ENCODE results near the gene SPATA21.

SPATA21 gene

DNA sequence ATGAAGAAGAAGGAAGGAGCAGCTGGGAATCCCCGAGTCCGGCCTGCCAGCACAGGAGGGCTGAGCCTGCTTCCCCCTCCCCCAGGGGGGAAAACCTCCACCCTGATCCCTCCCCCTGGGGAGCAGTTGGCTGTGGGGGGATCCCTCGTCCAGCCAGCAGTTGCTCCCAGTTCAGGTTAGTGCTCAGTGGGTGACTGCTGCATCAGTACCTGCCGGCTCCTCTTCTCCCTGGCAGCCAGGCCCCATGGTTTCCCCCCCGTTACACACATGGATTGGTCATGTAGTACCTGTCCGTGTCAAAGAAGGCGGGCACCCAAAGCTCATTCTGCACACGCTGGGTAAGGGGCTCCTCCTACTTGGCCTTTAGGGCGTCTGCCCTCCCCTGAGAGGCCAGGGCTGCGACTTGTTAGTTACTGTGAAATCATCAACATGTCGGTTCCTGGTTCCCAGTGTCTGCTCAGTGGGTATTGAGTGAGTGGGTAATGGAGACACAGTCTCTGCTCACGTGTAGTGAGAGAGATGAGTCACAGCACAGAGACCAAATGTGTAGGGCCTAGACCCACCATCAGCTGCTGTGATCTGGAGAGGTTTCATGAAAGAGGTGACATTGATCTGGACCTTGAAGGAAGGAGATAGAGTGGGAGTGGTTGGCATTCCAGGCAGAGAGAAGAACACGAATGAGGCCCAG lies 14.8 kb upstream of the SPATA21 start:
- no peaks in the 10 kb centered on the region for H3K27me3 ChIP-seq (ENCODE audit: control insufficient read depth, insufficient read depth, low read length, poor library complexity, severe bottlenecking)
- H3K27ac ChIP-seq (ENCODE audit: insufficient read depth, low read depth, low read length, poor library complexity, severe bottlenecking), result no peak overlapping the region
- no peaks in the 10 kb centered on the region for H3K9me3 ChIP-seq (ENCODE audit: control insufficient read depth, low read length)
- no peaks in the 10 kb centered on the region for H3K4me1 ChIP-seq (ENCODE audit: control insufficient read depth, insufficient read depth, low read length)
- H3K36me3 ChIP-seq (ENCODE audit: control insufficient read depth, insufficient read depth, low read length), result peaks cover 39% of the 10 kb centered on the region
- 93 to 94% methylated on average over 13 of the region's 13 CpGs for whole genome bisulfite sequencing, 2 experiments
- no peak overlapping the region for H3K4me3 ChIP-seq (ENCODE audit: insufficient read depth, low read depth, low read length)

DNA sequence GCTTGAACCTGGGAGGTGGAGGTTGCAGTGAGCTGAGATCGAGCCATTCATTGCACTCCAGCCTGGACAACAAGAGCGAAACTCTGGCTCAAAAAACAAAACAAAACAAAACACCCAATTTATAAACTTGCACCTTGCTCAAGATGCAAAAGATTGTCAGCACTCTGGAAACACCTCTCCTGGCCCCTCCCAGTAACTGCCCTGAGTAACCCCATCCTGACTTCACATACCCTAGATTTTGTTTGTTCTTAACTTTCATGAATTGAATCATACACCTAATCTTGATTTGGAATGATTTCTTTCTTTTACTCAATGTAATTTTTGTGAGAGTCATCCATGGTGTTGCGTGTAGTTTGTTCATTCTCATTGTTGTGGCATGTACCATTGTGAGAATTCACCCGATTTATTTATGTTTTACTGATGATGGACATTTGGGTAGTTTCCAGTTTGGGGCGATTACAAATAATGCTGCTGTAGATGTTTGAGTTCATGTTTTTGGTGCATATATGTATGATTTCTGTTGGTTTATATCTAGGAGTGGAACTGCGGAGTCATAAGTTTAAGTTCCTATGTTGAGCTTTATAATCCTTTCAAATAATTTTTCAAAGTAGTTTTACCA lies 13.7 kb upstream of the SPATA21 start:
- no peaks in the 10 kb centered on the region for H3K4me1 ChIP-seq (ENCODE audit: control insufficient read depth, insufficient read depth, low read length)
- H3K9me3 ChIP-seq (ENCODE audit: control insufficient read depth, low read length), result no peaks in the 10 kb centered on the region
- no peak overlapping the region for H3K4me3 ChIP-seq (ENCODE audit: insufficient read depth, low read depth, low read length)
- H3K27me3 ChIP-seq (ENCODE audit: control insufficient read depth, insufficient read depth, low read length, poor library complexity, severe bottlenecking), result no peaks in the 10 kb centered on the region
- WGBS, 2 experiments, result 74 to 81% methylated on average over 6 of the region's 6 CpGs
- H3K36me3 ChIP-seq (ENCODE audit: control insufficient read depth, insufficient read depth, low read length), result peaks cover 35% of the 10 kb centered on the region
- no peak overlapping the region for H3K27ac ChIP-seq (ENCODE audit: insufficient read depth, low read depth, low read length, poor library complexity, severe bottlenecking)

DNA sequence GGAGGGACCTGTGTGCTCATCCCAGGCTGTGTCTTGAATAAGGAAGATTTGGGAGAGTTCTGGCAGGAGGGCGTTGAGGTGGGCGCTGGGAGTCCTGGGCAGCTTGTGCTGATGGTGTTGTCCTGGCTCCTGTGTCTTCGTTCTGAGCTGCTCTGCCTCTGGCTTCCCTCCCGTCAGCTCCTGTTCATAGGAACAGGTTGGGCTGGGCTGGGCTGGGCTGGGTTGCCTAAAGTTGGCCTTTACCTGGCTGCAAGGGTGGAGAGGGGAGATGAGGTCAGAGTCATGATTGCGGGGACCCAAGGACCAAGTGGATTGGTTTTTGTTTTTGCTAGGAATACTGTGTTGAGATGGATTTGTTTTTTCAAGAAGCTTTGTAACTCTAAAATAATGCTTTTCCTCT lies 12.4 kb upstream of the SPATA21 start:
- 92 to 94% methylated on average over 5 of the region's 5 CpGs for WGBS, 2 experiments
- no peaks in the 10 kb centered on the region for H3K27me3 ChIP-seq (ENCODE audit: control insufficient read depth, insufficient read depth, low read length, poor library complexity, severe bottlenecking)
- H3K27ac ChIP-seq (ENCODE audit: insufficient read depth, low read depth, low read length, poor library complexity, severe bottlenecking), result no peak overlapping the region
- H3K4me1 ChIP-seq (ENCODE audit: control insufficient read depth, insufficient read depth, low read length), result no peaks in the 10 kb centered on the region
- peaks cover 28% of the 10 kb centered on the region for H3K36me3 ChIP-seq (ENCODE audit: control insufficient read depth, insufficient read depth, low read length)
- no peaks in the 10 kb centered on the region for H3K9me3 ChIP-seq (ENCODE audit: control insufficient read depth, low read length)
- no peak overlapping the region for H3K4me3 ChIP-seq (ENCODE audit: insufficient read depth, low read depth, low read length)

DNA sequence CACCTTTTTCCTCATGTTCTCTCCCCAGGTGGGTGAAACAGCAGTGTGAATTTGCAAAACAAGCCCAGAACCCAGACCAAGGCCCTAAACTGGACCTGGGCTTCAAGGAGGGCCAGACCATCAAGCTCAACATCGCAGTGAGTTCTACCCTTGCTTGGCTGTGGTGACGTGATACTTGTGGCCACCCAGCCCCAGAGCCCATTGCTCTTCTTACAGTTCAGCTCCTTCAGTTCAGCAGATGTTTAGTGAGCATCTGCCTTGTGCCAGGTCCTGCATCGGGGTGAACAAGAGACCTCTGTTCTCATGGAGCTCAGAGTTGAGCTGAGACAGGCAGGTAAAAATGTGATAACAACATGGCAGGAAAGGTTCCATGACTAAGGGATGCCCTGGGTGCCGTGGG lies 11.8 kb upstream of the SPATA21 start:
- peaks cover 34% of the 10 kb centered on the region for H3K36me3 ChIP-seq (ENCODE audit: control insufficient read depth, insufficient read depth, low read length)

DNA sequence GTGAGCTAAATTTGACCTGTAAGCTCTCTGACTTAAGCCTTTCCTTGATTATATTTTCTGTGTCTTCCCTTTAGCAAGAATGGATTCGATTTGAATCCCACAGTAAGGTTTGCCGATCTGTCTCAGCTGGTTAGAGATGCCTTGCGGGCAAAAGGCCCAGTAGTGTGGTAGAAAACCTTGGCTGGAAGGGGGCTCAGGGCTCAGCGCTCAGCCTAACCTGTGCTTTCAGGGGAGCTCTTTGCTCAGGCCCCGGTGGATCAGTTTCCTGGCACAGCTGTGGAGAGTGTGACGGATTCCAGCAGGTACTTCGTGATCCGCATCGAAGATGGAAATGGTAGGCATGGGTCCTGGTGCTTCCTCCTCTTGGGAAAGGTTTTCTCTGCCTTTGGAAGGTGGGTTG lies 10.4 kb upstream of the SPATA21 start:
- no peaks in the 10 kb centered on the region for H3K9me3 ChIP-seq (ENCODE audit: control insufficient read depth, low read length)
- no peaks in the 10 kb centered on the region for H3K27me3 ChIP-seq (ENCODE audit: control insufficient read depth, insufficient read depth, low read length, poor library complexity, severe bottlenecking)
- no peak overlapping the region for H3K4me3 ChIP-seq (ENCODE audit: insufficient read depth, low read depth, low read length)
- WGBS, 2 experiments, result 94 to 95% methylated on average over 9 of the region's 9 CpGs
- no peak overlapping the region for H3K27ac ChIP-seq (ENCODE audit: insufficient read depth, low read depth, low read length, poor library complexity, severe bottlenecking)
- no peaks in the 10 kb centered on the region for H3K4me1 ChIP-seq (ENCODE audit: control insufficient read depth, insufficient read depth, low read length)
- peaks cover 43% of the 10 kb centered on the region for H3K36me3 ChIP-seq (ENCODE audit: control insufficient read depth, insufficient read depth, low read length)

More for the DNA sequence above, 11.8 kb upstream of the SPATA21 start:
- no peaks in the 10 kb centered on the region for H3K4me1 ChIP-seq (ENCODE audit: control insufficient read depth, insufficient read depth, low read length)
- no peaks in the 10 kb centered on the region for H3K9me3 ChIP-seq (ENCODE audit: control insufficient read depth, low read length)
- no peak overlapping the region for H3K4me3 ChIP-seq (ENCODE audit: insufficient read depth, low read depth, low read length)
- 93 to 95% methylated on average over 4 of the region's 4 CpGs for WGBS, 2 experiments
- H3K27ac ChIP-seq (ENCODE audit: insufficient read depth, low read depth, low read length, poor library complexity, severe bottlenecking), result no peak overlapping the region
- no peaks in the 10 kb centered on the region for H3K27me3 ChIP-seq (ENCODE audit: control insufficient read depth, insufficient read depth, low read length, poor library complexity, severe bottlenecking)

DNA sequence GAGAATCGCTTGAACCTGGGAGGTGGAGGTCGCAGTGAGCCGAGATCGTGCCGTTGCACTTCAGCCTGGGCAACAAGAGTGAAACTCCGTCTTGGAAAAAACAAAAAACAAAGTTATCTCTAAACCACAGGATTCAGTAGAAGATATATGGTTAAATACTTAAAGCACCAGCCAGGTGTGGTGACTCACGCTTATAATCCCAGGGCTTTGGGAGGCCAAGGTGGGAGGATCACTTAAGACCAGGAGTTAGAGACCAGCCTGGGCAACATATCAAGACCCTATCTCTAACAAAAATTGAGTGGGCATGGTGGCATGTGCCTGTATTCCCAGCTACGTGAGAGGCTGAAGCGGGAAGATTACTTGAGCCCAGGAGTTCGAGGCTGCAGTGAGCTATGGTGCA lies 8.9 kb upstream of the SPATA21 start:
- no peak overlapping the region for H3K27ac ChIP-seq (ENCODE audit: insufficient read depth, low read depth, low read length, poor library complexity, severe bottlenecking)
- no peaks in the 10 kb centered on the region for H3K9me3 ChIP-seq (ENCODE audit: control insufficient read depth, low read length)
- H3K36me3 ChIP-seq (ENCODE audit: control insufficient read depth, insufficient read depth, low read length), result peaks cover 39% of the 10 kb centered on the region
- no peak overlapping the region for H3K4me3 ChIP-seq (ENCODE audit: insufficient read depth, low read depth, low read length)
- 96 to 98% methylated on average over 10 of the region's 10 CpGs for WGBS, 2 experiments
- H3K4me1 ChIP-seq (ENCODE audit: control insufficient read depth, insufficient read depth, low read length), result no peaks in the 10 kb centered on the region
- H3K27me3 ChIP-seq (ENCODE audit: control insufficient read depth, insufficient read depth, low read length, poor library complexity, severe bottlenecking), result no peaks in the 10 kb centered on the region

DNA sequence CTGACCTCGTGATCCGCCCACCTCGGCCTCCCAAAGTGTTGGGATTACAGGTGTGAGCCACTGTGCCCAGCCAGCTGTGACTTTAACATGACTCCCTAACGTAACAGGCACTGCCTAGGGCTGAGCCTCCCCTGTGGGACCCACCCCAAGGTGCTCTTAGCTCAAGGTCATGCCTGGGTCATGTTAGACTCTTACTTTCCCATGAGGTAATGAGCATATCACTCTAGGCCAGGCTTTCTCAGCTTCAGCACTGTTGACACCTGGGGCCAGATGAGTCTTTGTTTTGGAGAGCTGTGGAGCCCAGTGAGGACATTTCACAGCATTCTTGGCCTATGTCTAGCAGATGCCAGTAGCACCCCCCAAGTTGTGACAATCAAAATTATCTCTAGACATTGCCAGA lies 7.8 kb upstream of the SPATA21 start:
- H3K27ac ChIP-seq (ENCODE audit: insufficient read depth, low read depth, low read length, poor library complexity, severe bottlenecking), result no peak overlapping the region
- 94 to 96% methylated on average over 4 of the region's 4 CpGs for WGBS, 2 experiments
- H3K4me1 ChIP-seq (ENCODE audit: control insufficient read depth, insufficient read depth, low read length), result no peaks in the 10 kb centered on the region
- no peak overlapping the region for H3K4me3 ChIP-seq (ENCODE audit: insufficient read depth, low read depth, low read length)
- peaks cover 39% of the 10 kb centered on the region for H3K36me3 ChIP-seq (ENCODE audit: control insufficient read depth, insufficient read depth, low read length)
- no peaks in the 10 kb centered on the region for H3K9me3 ChIP-seq (ENCODE audit: control insufficient read depth, low read length)
- H3K27me3 ChIP-seq (ENCODE audit: control insufficient read depth, insufficient read depth, low read length, poor library complexity, severe bottlenecking), result no peaks in the 10 kb centered on the region

DNA sequence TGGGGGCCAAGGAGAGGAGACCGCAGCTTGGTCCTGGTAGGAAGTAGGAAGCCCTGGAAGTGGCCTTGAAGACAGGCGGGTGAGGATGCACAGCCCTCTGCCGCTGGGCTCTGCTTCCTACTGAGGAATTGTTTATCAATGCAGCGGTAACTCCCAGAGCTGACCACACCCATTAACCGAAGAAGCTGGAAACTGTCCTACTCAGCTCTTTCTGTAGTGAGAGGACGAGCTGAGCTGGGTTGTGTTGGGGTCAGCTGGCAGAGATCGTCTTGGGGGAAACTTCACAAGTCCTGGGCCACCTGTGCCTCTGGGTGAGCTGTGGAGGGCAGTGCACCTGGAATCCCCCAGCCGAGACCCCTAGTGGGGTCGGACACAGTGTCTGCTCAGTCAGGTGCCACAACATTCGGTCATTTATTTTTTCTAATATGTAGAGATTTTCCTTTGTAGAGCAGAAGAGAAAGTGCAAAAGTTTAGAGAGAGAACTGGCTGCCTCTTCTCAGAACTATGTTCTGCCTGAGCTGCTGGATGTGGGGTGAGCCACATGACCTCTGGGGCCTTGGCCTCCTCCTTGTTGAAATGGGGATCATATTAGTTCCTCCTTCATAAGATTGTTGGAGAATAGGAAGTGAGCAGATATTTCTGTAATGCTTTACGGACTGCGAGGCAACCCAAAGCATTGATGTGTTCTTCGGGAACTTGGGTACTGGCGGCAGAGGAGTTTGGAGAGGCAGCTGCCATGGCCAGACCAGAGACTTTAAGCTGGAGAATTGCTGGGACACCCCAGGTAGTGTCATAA lies 6.9 kb upstream of the SPATA21 start:
- WGBS, 2 experiments, result 94 to 95% methylated on average over 14 of the region's 14 CpGs
- peaks cover 37% of the 10 kb centered on the region for H3K36me3 ChIP-seq (ENCODE audit: control insufficient read depth, insufficient read depth, low read length)
- H3K4me1 ChIP-seq (ENCODE audit: control insufficient read depth, insufficient read depth, low read length), result no peaks in the 10 kb centered on the region
- H3K9me3 ChIP-seq (ENCODE audit: control insufficient read depth, low read length), result no peaks in the 10 kb centered on the region
- H3K27me3 ChIP-seq (ENCODE audit: control insufficient read depth, insufficient read depth, low read length, poor library complexity, severe bottlenecking), result no peaks in the 10 kb centered on the region
- H3K27ac ChIP-seq (ENCODE audit: insufficient read depth, low read depth, low read length, poor library complexity, severe bottlenecking), result no peak overlapping the region
- H3K4me3 ChIP-seq (ENCODE audit: insufficient read depth, low read depth, low read length), result no peak overlapping the region

DNA sequence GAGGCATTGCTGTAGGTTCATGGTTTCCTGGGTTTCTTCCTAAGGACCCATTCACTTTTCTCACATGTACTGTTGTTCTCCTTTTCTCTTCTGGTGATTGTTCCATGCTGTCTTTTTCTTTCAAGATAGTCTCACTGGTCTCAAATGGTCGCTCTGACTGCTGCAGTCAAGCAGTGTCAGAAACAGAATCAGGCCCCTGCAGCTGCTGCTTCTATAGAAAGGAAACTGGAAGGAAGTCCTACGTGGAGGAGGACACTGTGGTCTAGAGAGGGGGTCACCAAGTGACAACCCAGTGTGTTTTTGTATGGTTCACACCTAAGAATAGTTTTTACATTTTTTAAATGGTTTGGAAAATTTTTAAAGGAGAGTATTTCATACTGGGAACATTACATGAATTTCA lies 5.7 kb upstream of the SPATA21 start:
- 90 to 97% methylated on average over 2 of the region's 2 CpGs for WGBS, 2 experiments
- H3K27ac ChIP-seq (ENCODE audit: insufficient read depth, low read depth, low read length, poor library complexity, severe bottlenecking), result no peak overlapping the region
- H3K27me3 ChIP-seq (ENCODE audit: control insufficient read depth, insufficient read depth, low read length, poor library complexity, severe bottlenecking), result no peaks in the 10 kb centered on the region
- H3K36me3 ChIP-seq (ENCODE audit: control insufficient read depth, insufficient read depth, low read length), result peaks cover 26% of the 10 kb centered on the region
- H3K4me1 ChIP-seq (ENCODE audit: control insufficient read depth, insufficient read depth, low read length), result no peaks in the 10 kb centered on the region
- no peaks in the 10 kb centered on the region for H3K9me3 ChIP-seq (ENCODE audit: control insufficient read depth, low read length)
- no peak overlapping the region for H3K4me3 ChIP-seq (ENCODE audit: insufficient read depth, low read depth, low read length)

DNA sequence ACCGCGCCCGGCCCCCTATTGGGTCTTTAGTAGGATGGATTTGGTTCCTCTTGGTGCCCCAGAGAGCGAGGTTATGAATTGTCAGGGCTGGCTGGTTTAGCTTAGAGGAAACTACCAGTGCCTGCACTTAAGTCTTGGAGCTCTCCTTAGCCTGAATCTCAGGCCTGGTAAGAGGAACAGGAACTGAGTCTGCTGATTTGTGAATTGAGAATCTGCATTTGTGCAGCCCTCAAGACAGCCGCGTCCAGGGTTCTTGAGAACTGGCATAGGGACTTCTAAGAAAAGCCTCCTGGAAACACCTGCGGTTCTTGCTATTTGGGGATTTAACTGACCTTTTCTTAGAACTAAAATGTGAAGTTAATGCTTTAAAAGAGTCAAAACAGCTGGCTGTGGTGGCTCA lies 5.0 kb upstream of the SPATA21 start:
- Histone ChIP-seq H3K36me3 (ENCODE audit: control insufficient read depth, insufficient read depth, low read length) (peaks cover 19% of the 10 kb centered on the region), H3K4me1 (ENCODE audit: control insufficient read depth, insufficient read depth, low read length) (no peaks in the 10 kb centered on the region), H3K27me3 (ENCODE audit: control insufficient read depth, insufficient read depth, low read length, poor library complexity, severe bottlenecking) (no peaks in the 10 kb centered on the region), H3K4me3 (ENCODE audit: insufficient read depth, low read depth, low read length) (no peak overlapping the region), H3K9me3 (ENCODE audit: control insufficient read depth, low read length) (no peaks in the 10 kb centered on the region), H3K27ac (ENCODE audit: insufficient read depth, low read depth, low read length, poor library complexity, severe bottlenecking) (no peak overlapping the region)
- WGBS, 2 experiments, result 91 to 92% methylated on average over 7 of the region's 7 CpGs
